Fibroblast of upper back skin (primary cell): Measurements from ENCODE around the gene RPP14.

Experiments
- DNase-seq: peaks from one replicate; pipeline ENCODE4 v3.0.0-alpha.2; 2013

RPP14 gene

GRCh38 chr3:58292866-58293265 lies 13.2 kb upstream of the RPP14 start:
- DNase-seq = no peak

- DNase-seq = no peak
Measured at GRCh38 chr3:58293516-58293915, 12.5 kb upstream of the RPP14 start.

GRCh38 chr3:58296269-58296668 lies 9.8 kb upstream of the RPP14 start:
- no peak for DNase-seq

GRCh38 chr3:58296843-58297242 lies 9.2 kb upstream of the RPP14 start:
- DNase-seq = no peak

- no peak for DNase-seq
Measured at GRCh38 chr3:58298190-58298589, 7.9 kb upstream of the RPP14 start.

- DNase-seq = no peak
Measured at GRCh38 chr3:58299075-58299474, 7.0 kb upstream of the RPP14 start.

- peak; percentile 46 for DNase-seq
Measured at GRCh38 chr3:58299839-58300516, 6.1 kb upstream of the RPP14 start.

GRCh38 chr3:58307639-58308215 lies 1.7 kb downstream of the RPP14 start:
- peak; percentile 59 for DNase-seq

GRCh38 chr3:58308728-58309127 lies 2.7 kb downstream of the RPP14 start:
- DNase-seq = no peak

- DNase-seq = no peak
Measured at GRCh38 chr3:58317811-58318210, 11.8 kb downstream of the RPP14 start.

- no peak for DNase-seq
Measured at GRCh38 chr3:58321791-58322190, 15.7 kb downstream of the RPP14 start.

GRCh38 chr3:58322793-58323192 lies 16.7 kb downstream of the RPP14 start:
- DNase-seq = no peak

- no peak for DNase-seq
Measured at GRCh38 chr3:58323529-58324390, 17.7 kb downstream of the RPP14 start.

- DNase-seq = no peak
Measured at GRCh38 chr3:58324391-58325390, 18.6 kb downstream of the RPP14 start.

- DNase-seq = no peak
Measured at GRCh38 chr3:58325525-58325992, 19.5 kb downstream of the RPP14 start.

- no peak for DNase-seq
Measured at GRCh38 chr3:58326267-58326900, 20.3 kb downstream of the RPP14 start.

- DNase-seq = no peak
Measured at GRCh38 chr3:58329150-58329921, 23.3 kb downstream of the RPP14 start.

- no peak for DNase-seq
Measured at GRCh38 chr3:58329922-58330413, 23.9 kb downstream of the RPP14 start.

- DNase-seq = no peak
Measured at GRCh38 chr3:58331593-58332152, 25.6 kb downstream of the RPP14 start.

GRCh38 chr3:58332575-58333188 lies 26.6 kb downstream of the RPP14 start, which contains the start of gene PXK:
Gene PXK, plus strand, starts transcription at chr3:58332892. Its CDS starts 97 bp downstream, at chr3:58332989.
- DNase-seq = peak; percentile 76
